OCI-LY1 (cell line): ENCODE measurements around the gene RNF207.

ENCODE experiments used
- H2AFZ ChIP-seq: fragments of 200-600 bp; sonication (generic), shearing (Covaris generic); 2 replicates; pipeline ENCODE4 v1.6.0; 2014; ENCODE audit warnings: antibody characterized with exemption, mild to moderate bottlenecking, low read length
- H3F3A ChIP-seq: fragments of 200-600 bp; sonication (generic), shearing (Covaris generic); 2 replicates; pipeline ENCODE4 v1.6.0; 2014; ENCODE audit warnings: mild to moderate bottlenecking, antibody characterized with exemption, low read length, moderate library complexity; ENCODE audit not compliant: insufficient read depth
- H3K27ac ChIP-seq: fragments of 200-600 bp; sonication (generic); 2 replicates; pipeline ENCODE4 v1.5.1; 2014; ENCODE audit warnings: low read length, mixed run types, mild to moderate bottlenecking, low read depth; ENCODE audit not compliant: poor library complexity, severe bottlenecking
- H3K27me3 ChIP-seq: fragments of 200-600 bp; sonication (generic); 2 replicates; pipeline ENCODE4 v1.6.0; 2014; ENCODE audit warnings: antibody characterized with exemption, mild to moderate bottlenecking, low read length, moderate library complexity; ENCODE audit not compliant: insufficient read depth
- H3K36me3 ChIP-seq: fragments of 200-600 bp; sonication (generic); 2 replicates; pipeline ENCODE4 v1.6.1; 2014; ENCODE audit warnings: mild to moderate bottlenecking, antibody characterized with exemption, low read length, moderate library complexity, mixed read lengths; ENCODE audit not compliant: insufficient read depth
- H3K4me1 ChIP-seq: fragments of 200-600 bp; sonication (generic); 2 replicates; pipeline ENCODE4 v1.5.1; 2014; ENCODE audit warnings: mild to moderate bottlenecking, low read length, moderate library complexity; ENCODE audit not compliant: insufficient read depth, severe bottlenecking
- H3K4me2 ChIP-seq: fragments of 200-600 bp; sonication (generic), shearing (Covaris generic); 2 replicates; pipeline ENCODE4 v1.6.1; 2014; ENCODE audit warnings: low read length
- H3K4me3 ChIP-seq: fragments of 200-600 bp; sonication (generic); 2 replicates; pipeline ENCODE4 v1.5.1; 2014; ENCODE audit warnings: low read length, low read depth, mild to moderate bottlenecking, mixed read lengths; ENCODE audit not compliant: poor library complexity, severe bottlenecking
- H3K79me2 ChIP-seq: fragments of 200-600 bp; shearing (Covaris generic); 2 replicates; pipeline ENCODE4 v1.6.1; 2016; ENCODE audit warnings: mixed run types, low read length, mixed read lengths; ENCODE audit not compliant: insufficient read depth
- H3K9ac ChIP-seq: fragments of 200-600 bp; sonication (generic), shearing (Covaris generic); 2 replicates; pipeline ENCODE4 v1.6.1; 2014; ENCODE audit warnings: mild to moderate bottlenecking, low read length, mixed read lengths
- H3K9me2 ChIP-seq: fragments of 200-600 bp; sonication (generic), shearing (Covaris generic); 2 replicates; pipeline ENCODE4 v1.6.1; 2014; ENCODE audit warnings: low read depth, mild to moderate bottlenecking, low read length, mixed read lengths
- H3K9me3 ChIP-seq: fragments of 200-600 bp; shearing (Covaris generic); 2 replicates; pipeline ENCODE4 v1.6.1; 2014; ENCODE audit warnings: low read length, mixed read lengths
- H4K20me1 ChIP-seq: fragments of 200-600 bp; sonication (generic), shearing (Covaris generic); 2 replicates; pipeline ENCODE4 v1.6.0; 2016; ENCODE audit warnings: mild to moderate bottlenecking, low read length; ENCODE audit not compliant: insufficient read depth
- CTCF ChIP-seq: fragments of 200-600 bp; sonication (generic), shearing (Covaris generic); IDR thresholded peaks from 2 replicates; pipeline ENCODE4 v1.5.1; 2017; ENCODE audit warnings: mild to moderate bottlenecking, antibody characterized with exemption, low read length, moderate library complexity, mixed read lengths
- EZH2 ChIP-seq: fragments of 200-600 bp; sonication (generic), shearing (Covaris generic); IDR thresholded peaks from 2 replicates; pipeline ENCODE4 v1.8.0; 2017; ENCODE audit warnings: borderline replicate concordance, mixed run types, mild to moderate bottlenecking, antibody characterized with exemption, low read length, moderate library complexity, mixed read lengths

RNF207 gene

GRCh38 chr1:6200188-6200809 is 5.6 kb upstream of the RNF207 start:
- no peaks in the 10 kb centered on the region for H3K9me2 ChIP-seq
- H3K4me3 ChIP-seq: peak overlapping the region; percentile 92
- H3K27me3 ChIP-seq: no peaks in the 10 kb centered on the region
- peak overlapping the region; percentile 41 for H3K27ac ChIP-seq
- H3K9me3 ChIP-seq: no peaks in the 10 kb centered on the region
- H2AFZ ChIP-seq: 0 out of 2 replicates have a peak overlapping the region, but pooled peaks have one; percentile 9
- H3K4me1 ChIP-seq: peaks cover 27% of the 10 kb centered on the region
- no peaks in the 10 kb centered on the region for H3F3A ChIP-seq
- H4K20me1 ChIP-seq: peaks cover 2% of the 10 kb centered on the region; the same call in 1 of the 2 replicates
- H3K36me3 ChIP-seq: peaks cover 29% of the 10 kb centered on the region
- peak overlapping the region; percentile 96 for H3K9ac ChIP-seq
- peak overlapping the region; percentile 91 for H3K4me2 ChIP-seq
- H3K79me2 ChIP-seq: peaks cover 40% of the 10 kb centered on the region
- no peak for TF ChIP-seq CTCF
- no peak for TF ChIP-seq EZH2

- H3K9me2 ChIP-seq: no peaks in the 10 kb centered on the region
- no peak overlapping the region for H3K4me2 ChIP-seq
- no peaks in the 10 kb centered on the region for H3F3A ChIP-seq
- H3K9me3 ChIP-seq: no peaks in the 10 kb centered on the region
- TF ChIP-seq EZH2: no peak
- no peak for TF ChIP-seq CTCF
- H3K79me2 ChIP-seq: peaks cover 27% of the 10 kb centered on the region
- H3K27me3 ChIP-seq: no peaks in the 10 kb centered on the region
- H3K4me3 ChIP-seq: no peak overlapping the region
- H3K4me1 ChIP-seq: peaks cover 32% of the 10 kb centered on the region
- no peak overlapping the region for H2AFZ ChIP-seq
- peaks cover 10% of the 10 kb centered on the region for H3K36me3 ChIP-seq
- no peak overlapping the region for H3K9ac ChIP-seq
- no peaks in the 10 kb centered on the region for H4K20me1 ChIP-seq
- H3K27ac ChIP-seq: no peak overlapping the region
Observed at GRCh38 chr1:6202256-6202655, 3.7 kb upstream of the RNF207 start.

- H3K27ac ChIP-seq: no peak overlapping the region
- peaks cover 6% of the 10 kb centered on the region; the same call in 1 of the 2 replicates for H3K27me3 ChIP-seq
- no peak overlapping the region for H3K4me2 ChIP-seq
- no peaks in the 10 kb centered on the region for H3K79me2 ChIP-seq
- H3K4me1 ChIP-seq: peaks cover 15% of the 10 kb centered on the region
- H3K9ac ChIP-seq: no peak overlapping the region
- H3K4me3 ChIP-seq: no peak overlapping the region
- no peak for TF ChIP-seq EZH2
- TF ChIP-seq CTCF: no peak
- no peaks in the 10 kb centered on the region for H3F3A ChIP-seq
- H3K9me2 ChIP-seq: no peaks in the 10 kb centered on the region
- no peaks in the 10 kb centered on the region for H3K9me3 ChIP-seq
- no peak overlapping the region for H2AFZ ChIP-seq
- no peaks in the 10 kb centered on the region for H4K20me1 ChIP-seq
- no peaks in the 10 kb centered on the region for H3K36me3 ChIP-seq
Observed at GRCh38 chr1:6206520-6206855, 569 bp downstream of the RNF207 start.
